NB4 (cell line): ENCODE results near the gene HRH1.

Experiments
- POLR2A ChIP-seq: IDR thresholded peaks from 2 replicates; pipeline ENCODE4 v1.6.1; 2011; ENCODE audit warnings: mild to moderate bottlenecking; ENCODE audit not compliant: insufficient read length; ENCODE audit errors: extremely low read depth
- TF ChIP-seq, protein P1 (sequence below): IDR thresholded peaks from one replicate; pipeline ENCODE4 v1.5.1; 2012; ENCODE audit warnings: low read depth, low read length

GRCh38 chr3:11173828-11174465 is 19.7 kb downstream of the HRH1 start:
- TF ChIP-seq, protein P1, sequence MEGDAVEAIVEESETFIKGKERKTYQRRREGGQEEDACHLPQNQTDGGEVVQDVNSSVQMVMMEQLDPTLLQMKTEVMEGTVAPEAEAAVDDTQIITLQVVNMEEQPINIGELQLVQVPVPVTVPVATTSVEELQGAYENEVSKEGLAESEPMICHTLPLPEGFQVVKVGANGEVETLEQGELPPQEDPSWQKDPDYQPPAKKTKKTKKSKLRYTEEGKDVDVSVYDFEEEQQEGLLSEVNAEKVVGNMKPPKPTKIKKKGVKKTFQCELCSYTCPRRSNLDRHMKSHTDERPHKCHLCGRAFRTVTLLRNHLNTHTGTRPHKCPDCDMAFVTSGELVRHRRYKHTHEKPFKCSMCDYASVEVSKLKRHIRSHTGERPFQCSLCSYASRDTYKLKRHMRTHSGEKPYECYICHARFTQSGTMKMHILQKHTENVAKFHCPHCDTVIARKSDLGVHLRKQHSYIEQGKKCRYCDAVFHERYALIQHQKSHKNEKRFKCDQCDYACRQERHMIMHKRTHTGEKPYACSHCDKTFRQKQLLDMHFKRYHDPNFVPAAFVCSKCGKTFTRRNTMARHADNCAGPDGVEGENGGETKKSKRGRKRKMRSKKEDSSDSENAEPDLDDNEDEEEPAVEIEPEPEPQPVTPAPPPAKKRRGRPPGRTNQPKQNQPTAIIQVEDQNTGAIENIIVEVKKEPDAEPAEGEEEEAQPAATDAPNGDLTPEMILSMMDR = no peak
- no peak for TF ChIP-seq POLR2A
